Activated CD4-positive, alpha-beta T cell treated with anti-CD3 and anti-CD28 coated beads, Interleukin-2, amount 10 ng/mL, durations not matched to agents 7 days and 5 days (primary cell): Measurements from ENCODE around the gene NAAA. TPM values are rescaled to one million over a fixed set of nuclear protein-coding genes. Genes with fewer than 3 reads are reported as not detected.
"Not testable (repeated sequence)": the region's sequence is repeated elsewhere in the genome, so short reads cannot be mapped to it uniquely, and the experiment has no call there.

Experiments
- CTCF ChIA-PET: fragments of 350-600 bp; sonication (Branson Sonifier 250); formaldehyde crosslinking; loops from one replicate; lab custom pipeline; 2021; ENCODE audit warnings: antibody characterized with exemption; lab: Charles Lee
- POLR2A ChIA-PET: fragments of 350-600 bp; sonication (Branson Sonifier 250); formaldehyde crosslinking; loops from one replicate; lab custom pipeline; 2021; ENCODE audit warnings: antibody characterized with exemption; lab: Charles Lee
- DNase-seq: peaks from one replicate; pipeline ENCODE4 v3.0.0-alpha.2; 2020
- H3K27ac Mint-ChIP-seq: one replicate; pipeline ENCODE4 v1.8.0; 2021; ENCODE audit warnings: mild to moderate bottlenecking, moderate library complexity, mixed read lengths
- H3K27me3 Mint-ChIP-seq: one replicate; pipeline ENCODE4 v1.8.0; 2021; ENCODE audit warnings: mixed read lengths
- H3K36me3 Mint-ChIP-seq: one replicate; pipeline ENCODE4 v1.8.0; 2021; ENCODE audit warnings: low read depth, mixed read lengths
- H3K4me1 Mint-ChIP-seq: one replicate; pipeline ENCODE4 v1.8.0; 2021; ENCODE audit warnings: mixed read lengths
- H3K4me3 Mint-ChIP-seq: one replicate; pipeline ENCODE4 v1.8.0; 2021; ENCODE audit warnings: mild to moderate bottlenecking, moderate library complexity, mixed read lengths
- H3K9me3 Mint-ChIP-seq: one replicate; pipeline ENCODE4 v1.8.0; 2021; ENCODE audit warnings: mixed read lengths
- total RNA-seq, 2 experiments: library from RNA; stranded (reverse); gene quantifications; one replicate each; pipeline ENCODE4 v1.2.3, GENCODE V29; 2021

The NAAA gene
- 10 to 100 TPM; 39.6 to 41.1 TPM for total RNA-seq

DNA sequence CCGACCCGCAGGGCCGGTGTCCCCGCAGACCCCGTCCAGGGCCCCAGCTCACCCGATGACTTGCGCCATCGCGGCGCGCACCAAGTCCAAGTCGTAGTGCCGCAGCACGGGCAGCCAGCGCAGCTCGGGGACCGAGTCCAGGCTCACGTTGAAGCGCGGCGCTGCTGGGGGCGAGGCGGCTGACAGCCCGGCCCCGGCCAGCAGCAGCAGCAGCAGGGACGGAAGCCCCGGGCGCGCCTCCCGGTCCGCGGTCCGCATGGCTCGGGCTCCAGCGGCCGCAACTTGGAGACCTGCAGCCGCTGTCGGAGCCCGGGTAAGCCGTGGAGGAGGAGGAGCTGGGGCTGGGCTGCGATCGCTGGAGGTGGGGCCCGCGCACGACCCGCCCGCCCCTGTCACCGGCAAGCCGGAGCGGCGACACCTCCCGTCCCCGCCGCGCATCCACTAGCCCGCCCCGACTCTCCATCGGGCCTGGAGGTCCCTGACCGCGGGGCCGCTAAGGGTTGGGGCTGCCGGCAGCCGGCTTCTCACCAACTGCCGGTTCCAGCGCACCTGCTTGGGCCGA is at the start of gene NAAA:
TSS of gene NAAA (minus strand) at position 322 of the 562 bp plus-strand sequence. CDS start at position 258, 64 bp downstream.
- POLR2A ChIA-PET, result interaction anchor here (0.6 to 1.0 kb wide), 5 partner anchors 12 to 159 kb away, joined by 3 to 6 read pairs (median 3); no protein-coding TSS in a partner anchor
- no peaks in the 10 kb centered on the region for H3K9me3 Mint-ChIP-seq
- H3K27ac Mint-ChIP-seq, result peak within 1 kb of the TSS; percentile 98
- peak within 1 kb of the TSS; percentile 97 for H3K4me3 Mint-ChIP-seq
- CTCF ChIA-PET, result interaction anchor here (0.9 to 1.4 kb wide), 2 partner anchors 12 to 15 kb away, joined by 3 to 4 read pairs; no protein-coding TSS in a partner anchor
- peak; percentile 80 for DNase-seq
- H3K4me1 Mint-ChIP-seq, result peaks cover 26% of the 10 kb centered on the region
- H3K27me3 Mint-ChIP-seq, result no peaks in the 10 kb centered on the region
- peaks cover 16% of the 10 kb centered on the region for H3K36me3 Mint-ChIP-seq

DNA sequence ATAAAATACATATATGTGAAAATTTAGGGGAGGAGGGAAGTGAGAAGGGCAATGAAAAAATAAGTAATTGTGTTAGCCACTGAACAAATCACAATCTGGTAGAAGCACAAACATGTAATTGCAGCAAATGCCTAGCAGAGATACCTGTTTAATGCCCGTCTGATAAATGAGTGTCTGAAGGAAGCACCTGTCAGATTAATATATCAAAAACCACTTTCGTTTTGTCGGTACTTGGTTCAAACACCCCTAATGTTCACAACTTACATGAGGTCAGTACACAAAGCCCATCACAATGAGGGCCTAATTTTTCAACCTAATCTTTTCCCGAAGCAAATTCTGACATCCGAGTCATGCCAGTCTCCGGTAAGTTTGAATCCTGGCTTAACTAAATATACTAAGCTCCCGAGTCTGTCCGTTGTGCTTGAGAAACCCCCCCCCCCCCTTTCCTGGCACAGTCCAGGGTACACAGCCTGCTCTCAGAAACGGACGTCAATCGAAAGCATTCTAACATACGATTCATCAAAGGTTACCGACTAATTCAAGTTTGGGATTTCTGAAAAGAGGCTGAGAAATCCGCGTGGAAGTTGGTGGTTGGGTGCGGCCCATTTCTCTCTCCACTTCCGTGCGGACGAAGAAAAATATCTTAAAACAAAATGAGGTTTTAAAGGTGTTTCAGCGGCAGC is 49.2 kb upstream of the NAAA start:
- CTCF ChIA-PET, result interaction anchor here (0.6 to 1.2 kb wide), 3 partner anchors 22 to 159 kb away, joined by 3 to 4 read pairs (median 3); partner anchors contain the start of gene NUP54
- H3K27ac Mint-ChIP-seq, result peak overlapping the region; percentile 94
- DNase-seq, result no peak
- H3K4me1 Mint-ChIP-seq, result peaks cover 35% of the 10 kb centered on the region
- peaks cover 2% of the 10 kb centered on the region for H3K27me3 Mint-ChIP-seq
- peaks cover 18% of the 10 kb centered on the region for H3K36me3 Mint-ChIP-seq
- H3K9me3 Mint-ChIP-seq, result no peaks in the 10 kb centered on the region
- peak overlapping the region; percentile 90 for H3K4me3 Mint-ChIP-seq
- POLR2A ChIA-PET, result interaction anchor here (0.6 kb wide), 1 partner anchor 15 kb away, joined by 4 read pairs; no protein-coding TSS in a partner anchor

- Mint-ChIP-seq H3K4me1 (peaks cover 29% of the 10 kb centered on the region), H3K27me3 (no peaks in the 10 kb centered on the region), H3K36me3 (peaks cover 41% of the 10 kb centered on the region), H3K9me3 (peaks cover 5% of the 10 kb centered on the region), H3K27ac (no peak overlapping the region), H3K4me3 (no peak overlapping the region)
- ChIA-PET CTCF (interaction anchor here (1.4 kb wide), 2 partner anchors 14 to 100 kb away, joined by 3 to 5 read pairs; no protein-coding TSS in a partner anchor), POLR2A (no interaction called here)
- no peak for DNase-seq
Measured at GRCh38 chr4:75985116-75985515, 44.3 kb upstream of the NAAA start.

GRCh38 chr4:75980576-75980975 is 39.8 kb upstream of the NAAA start:
- Mint-ChIP-seq H3K4me3 (no peak overlapping the region), H3K27me3 (no peaks in the 10 kb centered on the region), H3K27ac (peak overlapping the region; percentile 6), H3K9me3 (peaks cover 5% of the 10 kb centered on the region), H3K36me3 (peaks cover 53% of the 10 kb centered on the region), H3K4me1 (no peaks in the 10 kb centered on the region)
- POLR2A ChIA-PET, result no interaction called here
- DNase-seq, result no peak
- CTCF ChIA-PET, result interaction anchor here (1.4 kb wide), 1 partner anchor 9 kb away, joined by 3 read pairs; no protein-coding TSS in a partner anchor

- Mint-ChIP-seq H3K4me3 (no peak overlapping the region), H3K4me1 (no peaks in the 10 kb centered on the region), H3K9me3 (no peaks in the 10 kb centered on the region), H3K36me3 (peaks cover 65% of the 10 kb centered on the region), H3K27me3 (no peaks in the 10 kb centered on the region), H3K27ac (no peak overlapping the region)
- ChIA-PET CTCF (no interaction called here), POLR2A (no interaction called here)
- DNase-seq, result no peak
Measured at GRCh38 chr4:75976177-75976576, 35.4 kb upstream of the NAAA start.

DNA sequence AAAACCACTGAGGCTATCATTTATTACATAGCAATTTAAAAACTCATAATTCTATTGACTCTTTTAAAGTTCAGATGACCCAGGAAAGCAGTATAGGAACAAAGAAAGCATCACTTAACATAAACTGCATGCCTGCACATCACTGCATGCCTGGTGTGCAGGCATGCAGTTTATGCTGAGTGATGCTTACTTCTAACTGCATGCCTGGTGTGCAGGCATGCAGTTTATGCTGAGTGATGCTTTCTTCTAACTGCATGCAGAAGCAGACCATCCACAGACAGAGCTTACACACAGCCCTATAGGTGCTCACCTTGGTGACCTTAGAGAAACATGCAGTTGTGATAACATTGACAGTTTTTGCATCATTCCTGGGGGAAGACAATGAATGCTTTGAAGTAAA is 33.0 kb upstream of the NAAA start:
- Mint-ChIP-seq H3K9me3 (no peaks in the 10 kb centered on the region), H3K4me3 (no peak overlapping the region), H3K36me3 (peaks cover 69% of the 10 kb centered on the region), H3K4me1 (no peaks in the 10 kb centered on the region), H3K27me3 (no peaks in the 10 kb centered on the region), H3K27ac (no peak overlapping the region)
- DNase-seq, result no peak
- POLR2A ChIA-PET, result no interaction called here
- CTCF ChIA-PET, result no interaction called here

DNA sequence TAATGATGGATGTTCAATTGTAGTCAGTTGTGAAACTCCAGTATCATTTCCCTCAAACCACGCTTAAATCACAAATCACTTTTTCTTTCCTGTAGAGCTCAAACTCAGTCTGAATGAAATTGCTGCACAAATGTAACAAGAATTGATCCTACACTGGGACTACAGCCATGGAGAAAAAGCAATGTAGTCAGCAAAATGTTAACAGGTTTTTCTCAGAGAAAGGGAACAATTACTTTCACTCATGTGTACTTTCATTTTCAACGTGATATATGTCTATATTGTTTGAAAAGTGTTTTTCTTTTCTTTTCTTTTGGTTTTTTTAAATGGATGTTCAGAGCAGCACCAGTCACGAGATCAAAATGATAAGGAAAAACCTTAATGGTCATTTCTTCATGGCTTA is 27.3 kb upstream of the NAAA start:
- DNase-seq, result no peak
- ChIA-PET CTCF (no interaction called here), POLR2A (no interaction called here)
- Mint-ChIP-seq H3K4me3 (no peak overlapping the region), H3K36me3 (peaks cover 83% of the 10 kb centered on the region), H3K27ac (peak overlapping the region; percentile 1), H3K4me1 (peaks cover 7% of the 10 kb centered on the region), H3K9me3 (peaks cover 4% of the 10 kb centered on the region), H3K27me3 (no peaks in the 10 kb centered on the region)

DNA sequence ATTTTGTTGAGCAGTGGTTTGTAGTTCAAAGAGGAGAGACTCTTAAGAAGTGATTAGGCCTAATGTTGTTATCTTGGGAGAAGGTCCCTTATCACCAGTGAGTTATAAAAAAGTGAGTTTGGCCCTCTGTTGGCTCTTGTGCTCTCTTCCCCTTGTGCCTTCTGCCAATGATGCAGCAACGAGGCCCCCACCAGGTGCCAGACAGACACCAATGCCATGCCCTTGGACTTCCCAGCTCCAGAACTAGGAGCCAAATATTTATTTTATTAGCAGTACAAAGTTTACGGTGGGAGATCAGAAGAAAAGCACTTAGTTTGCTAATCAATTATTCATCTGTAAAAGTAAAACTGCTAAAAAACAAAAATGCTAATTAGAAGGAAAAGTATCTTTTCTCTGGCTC is 22.7 kb upstream of the NAAA start:
- H3K4me1 Mint-ChIP-seq, result peaks cover 6% of the 10 kb centered on the region
- H3K27me3 Mint-ChIP-seq, result no peaks in the 10 kb centered on the region
- H3K27ac Mint-ChIP-seq, result no peak overlapping the region

GRCh38 chr4:75962072-75962471 is 21.3 kb upstream of the NAAA start:
- H3K27me3 Mint-ChIP-seq, POLR2A ChIA-PET, DNase-seq, CTCF ChIA-PET, H3K27ac Mint-ChIP-seq, H3K9me3 Mint-ChIP-seq, H3K4me1 Mint-ChIP-seq, H3K4me3 Mint-ChIP-seq: not testable (repeated sequence)
- H3K36me3 Mint-ChIP-seq, result peaks cover 91% of the 10 kb centered on the region

More for the DNA sequence above, 22.7 kb upstream of the NAAA start:
- CTCF ChIA-PET, result no interaction called here
- H3K36me3 Mint-ChIP-seq, result peaks cover 91% of the 10 kb centered on the region
- POLR2A ChIA-PET, result no interaction called here
- no peak overlapping the region for H3K4me3 Mint-ChIP-seq
- peaks cover 4% of the 10 kb centered on the region for H3K9me3 Mint-ChIP-seq
- DNase-seq, result no peak

- POLR2A ChIA-PET, H3K9me3 Mint-ChIP-seq, H3K27me3 Mint-ChIP-seq, H3K27ac Mint-ChIP-seq, DNase-seq, CTCF ChIA-PET, H3K4me3 Mint-ChIP-seq: not testable (repeated sequence)
- peaks cover 11% of the 10 kb centered on the region for H3K4me1 Mint-ChIP-seq
- peaks cover 86% of the 10 kb centered on the region for H3K36me3 Mint-ChIP-seq
Measured at GRCh38 chr4:75958546-75958945, 17.7 kb upstream of the NAAA start.

DNA sequence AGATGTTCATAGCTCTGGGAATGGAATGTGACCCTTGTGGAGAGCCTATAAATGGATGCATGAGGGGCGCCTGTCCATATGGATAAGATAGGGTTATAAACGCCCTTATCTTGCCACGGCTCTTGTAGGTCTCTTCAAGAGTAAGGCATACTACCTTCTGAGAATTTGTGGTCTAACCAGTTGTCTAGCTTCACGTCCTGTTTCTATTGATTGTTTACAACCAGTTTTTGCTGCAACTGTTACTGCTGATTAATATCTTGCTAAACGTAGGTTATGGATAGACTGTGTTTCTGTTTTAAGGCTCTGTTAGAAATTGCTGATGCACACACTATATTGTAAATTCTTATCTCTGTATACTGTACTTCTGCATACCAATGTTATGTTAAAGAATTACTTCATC is 14.0 kb upstream of the NAAA start:
- CTCF ChIA-PET, result interaction anchor here (0.6 to 0.9 kb wide), 2 partner anchors 17 to 107 kb away, joined by 3 to 4 read pairs; no protein-coding TSS in a partner anchor
- POLR2A ChIA-PET, DNase-seq, H3K27ac Mint-ChIP-seq, H3K9me3 Mint-ChIP-seq, H3K4me3 Mint-ChIP-seq, H3K27me3 Mint-ChIP-seq: not testable (repeated sequence)
- H3K4me1 Mint-ChIP-seq, result peaks cover 11% of the 10 kb centered on the region
- H3K36me3 Mint-ChIP-seq, result peaks cover 69% of the 10 kb centered on the region

DNA sequence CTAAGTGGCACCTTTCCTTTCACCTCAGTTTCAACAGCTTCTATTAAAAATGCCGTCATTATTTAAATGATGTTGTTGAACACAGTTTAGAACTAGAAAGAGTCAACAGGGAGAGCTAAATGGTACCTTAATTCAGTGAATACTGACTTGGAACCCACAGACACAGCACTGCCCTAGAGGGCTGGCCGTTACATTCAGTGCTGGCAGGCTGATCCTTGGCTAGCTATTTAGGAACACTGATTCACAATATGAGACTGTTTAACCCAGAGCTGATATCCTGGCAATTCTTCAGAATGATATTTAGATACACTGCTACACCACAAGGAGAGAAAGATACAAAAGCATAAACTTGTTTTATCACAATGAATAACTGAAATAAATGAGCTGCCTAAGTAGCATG is 12.7 kb upstream of the NAAA start:
- Mint-ChIP-seq H3K4me3 (no peak overlapping the region), H3K36me3 (peaks cover 66% of the 10 kb centered on the region), H3K27ac (no peak overlapping the region), H3K4me1 (peaks cover 11% of the 10 kb centered on the region), H3K9me3 (no peaks in the 10 kb centered on the region), H3K27me3 (no peaks in the 10 kb centered on the region)
- no peak for DNase-seq
- ChIA-PET POLR2A (interaction anchor here (1.1 kb wide), 1 partner anchor 13 kb away, joined by 3 read pairs; no protein-coding TSS in a partner anchor), CTCF (interaction anchor here (1.5 to 1.9 kb wide), 2 partner anchors 37 to 40 kb away, joined by 4 to 5 read pairs; no protein-coding TSS in a partner anchor)

DNA sequence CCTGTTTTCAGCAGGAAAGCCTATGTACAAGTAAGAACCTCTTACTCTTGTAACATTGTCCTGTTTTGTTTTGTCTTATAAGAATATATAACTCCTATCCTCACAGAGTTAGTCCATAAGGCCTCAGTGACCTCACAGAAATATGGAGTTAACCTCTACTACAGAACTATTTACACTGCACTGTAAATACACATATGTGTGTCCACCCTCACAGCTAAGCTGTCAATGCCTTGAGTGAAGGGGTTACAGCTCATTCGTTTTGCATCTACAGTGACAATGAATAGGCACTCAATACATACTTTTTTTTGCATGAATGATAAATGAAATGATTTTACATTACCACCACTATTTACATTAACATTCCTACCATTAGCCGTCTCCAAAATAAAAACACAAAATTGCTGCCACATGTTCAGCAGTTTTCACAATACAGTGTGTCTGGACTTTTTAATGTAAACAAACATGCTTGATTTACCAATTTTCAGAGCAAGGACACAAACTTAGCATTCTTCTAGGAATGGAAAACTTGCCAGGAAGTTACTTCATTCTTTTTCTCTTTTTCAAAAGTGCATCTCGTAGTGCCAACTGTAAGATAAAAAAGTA is 9.5 kb upstream of the NAAA start:
- no peaks in the 10 kb centered on the region for H3K9me3 Mint-ChIP-seq
- ChIA-PET CTCF (no interaction called here), POLR2A (no interaction called here)
- peaks cover 4% of the 10 kb centered on the region for H3K4me1 Mint-ChIP-seq
- no peak overlapping the region for H3K27ac Mint-ChIP-seq
- H3K36me3 Mint-ChIP-seq, result peaks cover 44% of the 10 kb centered on the region
- H3K4me3 Mint-ChIP-seq, result no peak overlapping the region
- no peaks in the 10 kb centered on the region for H3K27me3 Mint-ChIP-seq
- no peak for DNase-seq
